IMR-90 (cell line): ENCODE results near the gene DLX6. TPM values are rescaled to one million over a fixed set of nuclear protein-coding genes. Genes with fewer than 3 reads are reported as not detected.

ENCODE experiments used
- ATAC-seq: fragments of 200-7000 bp; cut with Tn5 transposase; 2 replicates; pipeline ENCODE4 v1.9.1; 2020; ENCODE audit warnings: low read depth, mild to moderate bottlenecking, moderate library complexity
- BruUV-seq: library from RNA; stranded (reverse); fragments of 400-500 nt; replicated peaks from 2 replicates; lab custom pipeline; 2021; lab: Mats Ljungman, UMichigan
- CTCF ChIA-PET: fragments of 300-600 bp; formaldehyde crosslinking; extraction: SDS; loops from one replicate; lab custom pipeline; 2021; ENCODE audit warnings: antibody characterized with exemption; lab: Yijun Ruan, JAX
- POLR2A ChIA-PET: fragments of 300-600 bp; sonication (Branson Sonifier 250); formaldehyde crosslinking; loops from one replicate; lab custom pipeline; 2022; ENCODE audit warnings: antibody characterized with exemption; ENCODE audit not compliant: unreplicated experiment; lab: Charles Lee
- DNase-seq: peaks from one replicate; pipeline ENCODE4 v3.0.0; 2013
- H2AFZ ChIP-seq: replicated peaks from 2 replicates; pipeline ENCODE3; 2013; ENCODE audit warnings: low read length, mild to moderate bottlenecking; ENCODE audit not compliant: poor library complexity
- H2AK5ac ChIP-seq: 2 replicates; pipeline ENCODE4 v1.6.1; 2013; ENCODE audit warnings: low read depth, low read length, inconsistent platforms
- H2AK9ac ChIP-seq: replicated peaks from 2 replicates; pipeline ENCODE3; 2013; ENCODE audit warnings: mild to moderate bottlenecking, low read depth, low read length, moderate library complexity; ENCODE audit not compliant: poor library complexity
- H2BK120ac ChIP-seq: 2 replicates; pipeline ENCODE4 v1.6.1; 2013; ENCODE audit warnings: low read depth, low read length, inconsistent platforms
- H2BK15ac ChIP-seq: 3 replicates; pipeline ENCODE4 v1.6.1; 2013; ENCODE audit warnings: low read depth, low read length, inconsistent platforms
- H2BK20ac ChIP-seq: 2 replicates; pipeline ENCODE4 v1.6.1; 2013; ENCODE audit warnings: low read depth, mild to moderate bottlenecking, inconsistent platforms, low read length, moderate library complexity
- H2BK5ac ChIP-seq: 2 replicates; pipeline ENCODE4 v1.6.1; 2013; ENCODE audit warnings: mild to moderate bottlenecking, low read depth, low read length, inconsistent platforms; ENCODE audit not compliant: poor library complexity, severe bottlenecking
- H3K14ac ChIP-seq: replicated peaks from 2 replicates; pipeline ENCODE4 v1.6.1; 2013; ENCODE audit warnings: low read depth, low read length, inconsistent platforms
- H3K18ac ChIP-seq: 2 replicates; pipeline ENCODE4 v1.6.1; 2013; ENCODE audit warnings: low read depth, low read length, control low read depth
- H3K23ac ChIP-seq: 2 replicates; pipeline ENCODE4 v1.6.1; 2013; ENCODE audit warnings: low read depth, low read length, inconsistent platforms
- H3K27ac ChIP-seq: 2 replicates; pipeline ENCODE4 v1.5.1; 2013; ENCODE audit warnings: mild to moderate bottlenecking, control low read depth, low read length; ENCODE audit not compliant: insufficient read depth
- H3K27me3 ChIP-seq: 2 replicates; pipeline ENCODE4 v1.6.1; 2013; ENCODE audit warnings: low read length; ENCODE audit not compliant: control insufficient read depth, insufficient read depth
- H3K36me3 ChIP-seq: 2 replicates; pipeline ENCODE4 v1.6.1; 2013; ENCODE audit warnings: low read length, mixed read lengths; ENCODE audit not compliant: control insufficient read depth, insufficient read depth
- H3K4ac ChIP-seq: 2 replicates; pipeline ENCODE4 v1.6.1; 2013; ENCODE audit warnings: low read depth, low read length, inconsistent platforms
- H3K4me1 ChIP-seq: 2 replicates; pipeline ENCODE4 v1.6.1; 2013; ENCODE audit warnings: low read length, mixed read lengths; ENCODE audit not compliant: control insufficient read depth, insufficient read depth
- H3K4me2 ChIP-seq: 2 replicates; pipeline ENCODE4 v1.6.1; 2013; ENCODE audit warnings: low read depth, mild to moderate bottlenecking, control low read depth, low read length, moderate library complexity
- H3K4me3 ChIP-seq: 2 replicates; pipeline ENCODE4 v1.5.1; 2013; ENCODE audit warnings: low read depth, mild to moderate bottlenecking, control low read depth, low read length, moderate library complexity; ENCODE audit not compliant: insufficient read depth
- H3K56ac ChIP-seq: 2 replicates; pipeline ENCODE4 v1.6.1; 2013; ENCODE audit warnings: low read length, inconsistent platforms; ENCODE audit not compliant: insufficient read depth; ENCODE audit errors: extremely low read depth
- H3K79me1 ChIP-seq, 2 experiments: 2 replicates each; pipeline ENCODE4 v1.6.1; 2013; ENCODE audit warnings: low read length in 2 of 2, inconsistent platforms in 1 of 2, low read depth in 1 of 2
- H3K9ac ChIP-seq: 2 replicates; pipeline ENCODE4 v1.6.1; 2013; ENCODE audit warnings: low read depth, low read length, control low read depth
- H3K9me1 ChIP-seq: 2 replicates; pipeline ENCODE4 v1.6.1; 2013; ENCODE audit warnings: low read length, inconsistent platforms; ENCODE audit not compliant: insufficient read depth
- H3K9me3 ChIP-seq: 2 replicates; pipeline ENCODE4 v1.6.1; 2013; ENCODE audit warnings: low read length; ENCODE audit not compliant: control insufficient read depth, insufficient read depth
- H4K20me1 ChIP-seq: 2 replicates; pipeline ENCODE4 v1.6.1; 2013; ENCODE audit warnings: low read length, inconsistent platforms; ENCODE audit not compliant: insufficient read depth
- H4K5ac ChIP-seq: 2 replicates; pipeline ENCODE4 v1.6.1; 2013; ENCODE audit warnings: mild to moderate bottlenecking, low read depth, low read length, control low read depth
- H4K8ac ChIP-seq, 2 experiments: 2 replicates each; pipeline ENCODE4 v1.6.1; 2013; ENCODE audit warnings: low read depth in 2 of 2, low read length in 2 of 2, control low read depth in 1 of 2, inconsistent platforms in 1 of 2
- H4K91ac ChIP-seq: 2 replicates; pipeline ENCODE4 v1.6.1; 2013; ENCODE audit warnings: low read depth, low read length, inconsistent platforms; ENCODE audit not compliant: insufficient read depth
- MAZ ChIP-seq: IDR thresholded peaks from 2 replicates; pipeline ENCODE4 v1.6.1; 2012; ENCODE audit warnings: low read depth, mild to moderate bottlenecking, low read length, improper control_type of control experiment, moderate library complexity, borderline replicate concordance
- MXI1 ChIP-seq: IDR thresholded peaks from 2 replicates; pipeline ENCODE4 v1.6.1; 2012; ENCODE audit warnings: low read depth, mild to moderate bottlenecking, low read length, moderate library complexity, borderline replicate concordance
- POLR2A ChIP-seq: IDR thresholded peaks from 2 replicates; pipeline ENCODE4 v1.6.1; 2012; ENCODE audit warnings: mild to moderate bottlenecking, low read depth, low read length
- SMC3 ChIP-seq: fragments of 150-350 bp; IDR thresholded peaks from 2 replicates; pipeline ENCODE4 v1.6.1; 2016; ENCODE audit warnings: low read depth, mild to moderate bottlenecking, antibody characterized with exemption, low read length, moderate library complexity
- WGBS, 2 experiments: methylation state at CpG; one replicate each; pipeline versions ENCODE4 v1.1.5 to v1.1.7; 2013; ENCODE audit warnings: missing lambda C conversion rate in 2 of 2; ENCODE audit not compliant: insufficient read length in 1 of 2; ENCODE audit errors: extremely low coverage in 2 of 2; 5-methylcytosine and 5-hydroxymethylcytosine counted together
- dilution Hi-C: fragments of 300-500 bp; cut with HindIII; formaldehyde crosslinking; loops from one replicate; pipeline ENCODE4 v1.14.3; 2018; ENCODE audit warnings: low sequenced_read_pairs; ENCODE audit not compliant: unreplicated experiment
- in situ Hi-C: fragments of 300-500 bp; cut with MboI; formaldehyde crosslinking; loops from 3 replicates; pipeline ENCODE4 v1.14.3; 2019; ENCODE audit warnings: low sequenced_read_pairs, inconsistent platforms, mixed read lengths
- intact Hi-C: fragments of 100-400 bp; cut with micrococcal nuclease; formaldehyde crosslinking; loops from 2 replicates; pipeline ENCODE4 v1.10.0; 2022
- polyA plus RNA-seq, 3 experiments: library from polyadenylated mRNA; depleted of rRNA; stranded (reverse); fragments of >200 nt; gene quantifications; 2 replicates each; pipeline ENCODE4 v1.2.3, GENCODE V29; 2012; ENCODE audit warnings: low replicate concordance in 1 of 3
- total RNA-seq: library from RNA; depleted of rRNA; stranded (reverse); fragments of >200 nt; gene quantifications from 2 replicates; pipeline ENCODE4 v1.2.3, GENCODE V29; 2012
- TF ChIP-seq, protein P1 (sequence below): conservative IDR thresholded peaks from 2 replicates; pipeline ENCODE4 v1.5.1; 2012; ENCODE audit warnings: mild to moderate bottlenecking, low read depth, low read length, improper control_type of control experiment

The DLX6 gene
- total and polyA plus RNA-seq, 2 of the 4 experiments (the other 2 are of a cell fraction): not detected

DNA sequence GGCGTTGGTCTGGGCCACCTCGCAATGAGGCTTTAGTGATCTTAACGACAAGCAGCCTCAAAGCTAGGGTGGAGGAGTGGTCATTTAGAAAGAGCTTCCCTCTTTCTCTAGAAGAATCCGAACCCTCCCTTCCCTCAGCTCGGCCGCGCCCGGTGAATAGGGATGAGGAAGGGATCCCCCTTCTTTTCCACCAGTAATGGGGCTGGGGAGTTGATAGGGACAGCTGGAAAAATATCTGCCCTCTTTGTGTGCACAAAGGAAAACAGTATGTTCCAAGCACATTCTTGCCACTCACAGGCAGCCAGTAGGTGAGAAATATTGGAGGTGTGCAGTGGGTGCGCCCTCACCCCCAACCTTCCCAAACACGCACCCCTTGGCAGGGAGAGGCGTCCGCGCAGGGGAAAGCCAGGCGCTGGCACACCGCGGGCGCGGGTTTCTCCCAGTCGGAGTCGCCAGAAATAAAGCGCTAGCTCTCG, 12.8 kb downstream of the DLX6 start:
- no peaks in the 10 kb centered on the region for H3K79me1 ChIP-seq
- H2AK9ac ChIP-seq: no peak overlapping the region
- intact Hi-C loops (no loop called here), in situ Hi-C loops (no loop called here), dilution Hi-C loops (no loop called here)
- H2BK15ac ChIP-seq: no peak overlapping the region
- no peak overlapping the region for H4K8ac ChIP-seq
- H2BK120ac ChIP-seq: no peak overlapping the region
- no peaks in the 10 kb centered on the region for H3K36me3 ChIP-seq
- H3K27me3 ChIP-seq: peaks cover 72% of the 10 kb centered on the region
- H3K4me2 ChIP-seq: no peak overlapping the region
- H3K9me3 ChIP-seq: peaks cover 7% of the 10 kb centered on the region
- H2BK5ac ChIP-seq: no peak overlapping the region
- H3K4me3 ChIP-seq: no peak overlapping the region
- H2AFZ ChIP-seq: no peak overlapping the region
- no CpG with 5 or more reads among the region's 22 CpGs for WGBS, 2 experiments
- H3K9ac ChIP-seq: no peak overlapping the region
- no peak overlapping the region for H3K14ac ChIP-seq
- no peak overlapping the region for H4K5ac ChIP-seq
- BruUV-seq: no TSS peak
- H4K20me1 ChIP-seq: no peaks in the 10 kb centered on the region
- no peak overlapping the region for H2AK5ac ChIP-seq
- H3K4ac ChIP-seq: no peak overlapping the region
- ChIA-PET POLR2A (no interaction called here), CTCF (interaction anchor here (1.4 to 1.6 kb wide), 2 partner anchors 9 to 1102 kb away, joined by 3 to 6 read pairs; no protein-coding TSS in a partner anchor)
- no peak overlapping the region for H2BK20ac ChIP-seq
- H3K9me1 ChIP-seq: no peaks in the 10 kb centered on the region
- ATAC-seq (no peak), DNase-seq (no peak)
- H3K4me1 ChIP-seq: no peaks in the 10 kb centered on the region
- no peak overlapping the region for H3K23ac ChIP-seq
- no peak overlapping the region for H3K56ac ChIP-seq
- H3K18ac ChIP-seq: no peak overlapping the region
- no peak overlapping the region for H3K27ac ChIP-seq
- TF ChIP-seq, protein P1, sequence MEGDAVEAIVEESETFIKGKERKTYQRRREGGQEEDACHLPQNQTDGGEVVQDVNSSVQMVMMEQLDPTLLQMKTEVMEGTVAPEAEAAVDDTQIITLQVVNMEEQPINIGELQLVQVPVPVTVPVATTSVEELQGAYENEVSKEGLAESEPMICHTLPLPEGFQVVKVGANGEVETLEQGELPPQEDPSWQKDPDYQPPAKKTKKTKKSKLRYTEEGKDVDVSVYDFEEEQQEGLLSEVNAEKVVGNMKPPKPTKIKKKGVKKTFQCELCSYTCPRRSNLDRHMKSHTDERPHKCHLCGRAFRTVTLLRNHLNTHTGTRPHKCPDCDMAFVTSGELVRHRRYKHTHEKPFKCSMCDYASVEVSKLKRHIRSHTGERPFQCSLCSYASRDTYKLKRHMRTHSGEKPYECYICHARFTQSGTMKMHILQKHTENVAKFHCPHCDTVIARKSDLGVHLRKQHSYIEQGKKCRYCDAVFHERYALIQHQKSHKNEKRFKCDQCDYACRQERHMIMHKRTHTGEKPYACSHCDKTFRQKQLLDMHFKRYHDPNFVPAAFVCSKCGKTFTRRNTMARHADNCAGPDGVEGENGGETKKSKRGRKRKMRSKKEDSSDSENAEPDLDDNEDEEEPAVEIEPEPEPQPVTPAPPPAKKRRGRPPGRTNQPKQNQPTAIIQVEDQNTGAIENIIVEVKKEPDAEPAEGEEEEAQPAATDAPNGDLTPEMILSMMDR: no peak
- TF ChIP-seq MAZ (no peak), MXI1 (no peak), POLR2A (no peak), SMC3 (no peak)
- H4K91ac ChIP-seq: no peak overlapping the region
